Osteoblast (primary cell): ENCODE measurements around the gene OGFRL1. TPM values are rescaled to one million over a fixed set of nuclear protein-coding genes. Genes with fewer than 3 reads are reported as not detected.

Source experiments
- DNase-seq: peaks from one replicate; pipeline ENCODE4 v3.0.0; 2011; ENCODE audit warnings: low spot score, mixed read lengths; ENCODE audit not compliant: insufficient read length; ENCODE audit errors: missing footprints
- H2AFZ ChIP-seq: 2 replicates; pipeline ENCODE4 v1.6.0; 2011; ENCODE audit warnings: mild to moderate bottlenecking, low read length
- H3K27ac ChIP-seq: 2 replicates; pipeline ENCODE4 v1.5.1; 2011; ENCODE audit warnings: mild to moderate bottlenecking, low read depth, low read length, moderate library complexity
- H3K27me3 ChIP-seq: 2 replicates; pipeline ENCODE4 v1.6.0; 2012; ENCODE audit warnings: mild to moderate bottlenecking, control low read depth, inconsistent platforms, low read length, moderate library complexity; ENCODE audit not compliant: insufficient read depth
- H3K36me3 ChIP-seq: 2 replicates; pipeline ENCODE4 v1.5.1; 2011; ENCODE audit warnings: mild to moderate bottlenecking, low read length, control low read depth, moderate library complexity; ENCODE audit not compliant: insufficient read depth
- H3K4me1 ChIP-seq: 2 replicates; pipeline ENCODE4 v1.5.1; 2011; ENCODE audit warnings: mild to moderate bottlenecking, low read length, control low read depth, moderate library complexity; ENCODE audit not compliant: insufficient read depth
- H3K4me2 ChIP-seq: 2 replicates; pipeline ENCODE4 v1.6.0; 2011; ENCODE audit warnings: mild to moderate bottlenecking, low read length; ENCODE audit not compliant: insufficient read depth
- H3K4me3 ChIP-seq: fragments of 200-600 bp; sonication (generic); 3 replicates; pipeline ENCODE4 v1.5.1; 2012; ENCODE audit warnings: mild to moderate bottlenecking, low read length, inconsistent platforms; ENCODE audit not compliant: insufficient read depth
- H3K79me2 ChIP-seq: 2 replicates; pipeline ENCODE4 v1.6.0; 2012; ENCODE audit warnings: mild to moderate bottlenecking, low read length, control low read depth, inconsistent platforms; ENCODE audit not compliant: insufficient read depth
- H3K9me3 ChIP-seq: 2 replicates; pipeline ENCODE4 v1.5.1; 2011; ENCODE audit warnings: low read depth, low read length, control low read depth
- H4K20me1 ChIP-seq: 2 replicates; pipeline ENCODE4 v1.6.0; 2012; ENCODE audit warnings: mild to moderate bottlenecking, low read length, control low read depth; ENCODE audit not compliant: insufficient read depth
- total RNA-seq: library from RNA; depleted of rRNA; stranded (reverse); fragments of >200 nt; gene quantifications from 2 replicates; pipeline ENCODE4 v1.2.3, GENCODE V29; 2012
- TF ChIP-seq, protein P1 (sequence below): IDR thresholded peaks from 2 replicates; pipeline ENCODE4 v1.5.1; 2011; ENCODE audit warnings: mild to moderate bottlenecking, low read depth, low read length, moderate library complexity; ENCODE audit errors: extremely low read depth

Gene OGFRL1
- total RNA-seq, 1 donor = 15.9 TPM

DNA sequence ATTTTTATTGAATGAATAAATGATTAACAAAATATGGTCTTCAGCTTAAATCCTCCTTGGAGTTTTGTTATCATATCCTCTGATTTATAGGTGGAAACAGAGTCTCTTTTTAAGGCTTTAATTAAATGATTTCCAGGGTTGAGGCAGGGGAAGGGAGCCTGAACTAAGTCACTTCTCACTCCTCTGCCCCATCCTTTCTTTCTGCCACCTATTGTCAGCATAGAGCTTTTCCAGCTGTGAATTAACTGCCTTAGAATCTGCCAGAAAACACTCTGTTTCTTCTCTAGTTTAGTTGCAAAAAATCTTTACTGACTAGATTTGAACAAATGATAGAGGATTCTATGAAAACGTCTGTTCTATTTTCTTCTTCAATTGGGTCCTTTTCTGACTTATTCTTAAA lies 9.8 kb downstream of the OGFRL1 start:
- H3K27me3 ChIP-seq = no peaks in the 10 kb centered on the region
- H2AFZ ChIP-seq = no peak overlapping the region
- H3K4me1 ChIP-seq = peaks cover 13% of the 10 kb centered on the region
- H3K9me3 ChIP-seq = no peaks in the 10 kb centered on the region
- H3K79me2 ChIP-seq = no peaks in the 10 kb centered on the region
- H3K4me2 ChIP-seq = no peak overlapping the region
- no peak overlapping the region for H3K4me3 ChIP-seq
- DNase-seq = no peak
- H4K20me1 ChIP-seq = no peaks in the 10 kb centered on the region
- H3K36me3 ChIP-seq = peaks cover 10% of the 10 kb centered on the region
- no peak overlapping the region for H3K27ac ChIP-seq
- TF ChIP-seq, protein P1, sequence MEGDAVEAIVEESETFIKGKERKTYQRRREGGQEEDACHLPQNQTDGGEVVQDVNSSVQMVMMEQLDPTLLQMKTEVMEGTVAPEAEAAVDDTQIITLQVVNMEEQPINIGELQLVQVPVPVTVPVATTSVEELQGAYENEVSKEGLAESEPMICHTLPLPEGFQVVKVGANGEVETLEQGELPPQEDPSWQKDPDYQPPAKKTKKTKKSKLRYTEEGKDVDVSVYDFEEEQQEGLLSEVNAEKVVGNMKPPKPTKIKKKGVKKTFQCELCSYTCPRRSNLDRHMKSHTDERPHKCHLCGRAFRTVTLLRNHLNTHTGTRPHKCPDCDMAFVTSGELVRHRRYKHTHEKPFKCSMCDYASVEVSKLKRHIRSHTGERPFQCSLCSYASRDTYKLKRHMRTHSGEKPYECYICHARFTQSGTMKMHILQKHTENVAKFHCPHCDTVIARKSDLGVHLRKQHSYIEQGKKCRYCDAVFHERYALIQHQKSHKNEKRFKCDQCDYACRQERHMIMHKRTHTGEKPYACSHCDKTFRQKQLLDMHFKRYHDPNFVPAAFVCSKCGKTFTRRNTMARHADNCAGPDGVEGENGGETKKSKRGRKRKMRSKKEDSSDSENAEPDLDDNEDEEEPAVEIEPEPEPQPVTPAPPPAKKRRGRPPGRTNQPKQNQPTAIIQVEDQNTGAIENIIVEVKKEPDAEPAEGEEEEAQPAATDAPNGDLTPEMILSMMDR = no peak

DNA sequence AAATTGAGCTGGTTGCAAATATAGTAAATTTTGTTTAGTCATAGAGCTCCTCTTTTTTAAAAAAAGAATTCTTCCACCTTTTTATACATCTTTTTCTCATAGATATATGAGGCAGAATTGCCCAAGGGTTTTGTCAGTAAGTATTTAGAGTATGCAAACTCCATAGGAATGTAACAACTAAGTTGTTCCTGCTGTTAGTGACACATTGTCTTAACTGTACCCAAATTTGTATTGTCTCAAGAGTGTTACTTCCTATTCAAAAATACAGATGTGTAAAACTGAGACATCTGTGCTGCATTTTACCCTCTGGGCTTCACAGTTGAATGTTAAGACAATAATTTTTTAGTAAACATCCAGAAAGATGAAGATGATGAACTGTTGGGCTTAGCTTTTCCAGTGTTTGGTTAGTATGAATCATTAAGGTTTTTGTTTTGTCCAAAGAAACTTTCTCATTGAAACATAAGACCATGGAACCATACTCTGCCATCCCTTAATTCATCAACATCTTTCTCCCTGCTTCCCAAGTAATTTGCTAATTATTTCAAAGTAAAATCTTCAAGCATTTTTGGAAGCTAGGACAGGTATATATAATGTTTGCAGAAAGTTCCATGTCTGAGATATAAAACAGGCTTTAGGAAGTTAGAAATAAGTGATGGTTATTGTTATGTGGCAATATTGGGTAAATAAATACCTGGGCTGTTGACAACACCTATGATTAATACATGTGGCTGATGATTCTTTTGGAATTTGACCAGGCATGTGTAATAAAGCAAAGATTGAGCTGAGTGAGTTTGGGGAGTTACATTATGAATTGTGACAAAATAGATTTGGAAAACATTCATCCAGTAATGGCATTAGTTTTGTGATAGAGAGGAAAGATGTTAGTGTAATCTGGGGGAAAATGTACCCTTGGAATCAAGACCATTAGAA lies 11.2 kb downstream of the OGFRL1 start:
- Histone ChIP-seq H3K4me3 (no peak overlapping the region), H3K9me3 (no peaks in the 10 kb centered on the region), H3K79me2 (no peaks in the 10 kb centered on the region), H2AFZ (no peak overlapping the region), H3K27ac (no peak overlapping the region), H3K4me1 (no peaks in the 10 kb centered on the region), H3K27me3 (no peaks in the 10 kb centered on the region), H3K36me3 (peaks cover 10% of the 10 kb centered on the region), H3K4me2 (no peak overlapping the region), H4K20me1 (no peaks in the 10 kb centered on the region)
- no peak for DNase-seq
- TF ChIP-seq, protein P1 = no peak

DNA sequence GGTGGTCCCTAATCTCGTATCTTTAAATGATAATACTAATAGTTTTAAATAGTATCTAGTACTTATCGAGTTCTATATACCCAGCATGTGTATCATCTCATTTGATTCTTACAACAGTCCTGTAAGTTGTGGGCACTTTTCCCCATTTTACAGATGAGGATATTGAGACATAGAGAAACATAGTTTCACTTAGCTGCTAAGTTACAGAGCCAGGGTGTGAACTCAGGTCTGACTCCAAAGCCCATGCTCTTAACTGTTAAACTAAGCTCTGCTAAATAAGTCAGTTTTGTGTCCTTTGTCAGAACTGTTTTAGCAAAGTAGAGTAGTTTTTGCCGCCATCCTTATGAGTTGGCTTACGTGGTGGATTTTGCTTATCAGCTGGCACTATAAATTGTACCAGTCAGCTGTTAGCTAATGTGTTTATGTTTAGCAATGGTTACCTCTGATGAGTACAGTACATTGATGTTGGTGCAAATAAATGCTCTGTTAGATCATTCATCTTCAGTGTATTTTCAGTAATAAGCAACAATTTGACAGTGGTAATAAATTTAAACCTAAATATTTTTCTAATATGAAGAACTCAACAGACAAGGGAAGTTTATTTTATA lies 12.1 kb downstream of the OGFRL1 start:
- TF ChIP-seq, protein P1 = no peak
- H3K36me3 ChIP-seq = peaks cover 5% of the 10 kb centered on the region
- no peaks in the 10 kb centered on the region for H3K4me1 ChIP-seq
- H3K9me3 ChIP-seq = no peaks in the 10 kb centered on the region
- H3K4me3 ChIP-seq = no peak overlapping the region
- H4K20me1 ChIP-seq = no peaks in the 10 kb centered on the region
- DNase-seq = no peak
- no peak overlapping the region for H3K27ac ChIP-seq
- no peak overlapping the region for H2AFZ ChIP-seq
- no peak overlapping the region for H3K4me2 ChIP-seq
- H3K79me2 ChIP-seq = no peaks in the 10 kb centered on the region
- no peaks in the 10 kb centered on the region for H3K27me3 ChIP-seq

DNA sequence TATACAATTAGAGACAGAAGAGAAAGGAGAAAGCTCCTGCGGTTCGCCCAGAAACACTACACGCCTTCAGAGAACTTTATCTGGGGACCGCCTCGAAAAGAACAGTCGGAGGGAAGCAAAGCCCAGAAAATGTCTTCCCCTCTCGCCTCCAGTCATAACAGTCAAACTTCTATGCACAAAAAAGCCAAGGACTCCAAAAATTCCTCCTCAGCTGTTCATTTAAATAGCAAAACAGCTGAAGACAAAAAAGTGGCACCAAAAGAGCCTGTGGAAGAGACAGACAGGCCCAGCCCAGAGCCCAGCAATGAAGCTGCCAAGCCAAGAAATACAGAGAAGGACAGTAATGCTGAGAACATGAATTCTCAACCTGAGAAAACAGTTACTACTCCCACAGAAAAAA lies 12.9 kb downstream of the OGFRL1 start:
- DNase-seq = no peak
- H3K36me3 ChIP-seq = peaks cover 2% of the 10 kb centered on the region
- H4K20me1 ChIP-seq = no peaks in the 10 kb centered on the region
- H3K27ac ChIP-seq = no peak overlapping the region
- H3K4me2 ChIP-seq = no peak overlapping the region
- H3K4me3 ChIP-seq = no peak overlapping the region
- no peaks in the 10 kb centered on the region for H3K9me3 ChIP-seq
- H3K79me2 ChIP-seq = no peaks in the 10 kb centered on the region
- H3K4me1 ChIP-seq = no peaks in the 10 kb centered on the region
- no peak overlapping the region for H2AFZ ChIP-seq
- H3K27me3 ChIP-seq = no peaks in the 10 kb centered on the region
- TF ChIP-seq, protein P1 = no peak
